Neural cell (in vitro differentiated cells): ENCODE results near the gene PRB3.

Source experiments
- EP300 ChIP-seq: fragments of 450-650 bp; conservative IDR thresholded peaks from 2 replicates; pipeline ENCODE4 v1.6.1; 2014; ENCODE audit warnings: antibody characterized with exemption, mild to moderate bottlenecking, moderate library complexity; ENCODE audit not compliant: poor library complexity, severe bottlenecking
- EZH2 ChIP-seq: fragments of 200-600, 300-800 bp; shearing (Covaris generic), sonication (generic); IDR thresholded peaks from 2 replicates; pipeline ENCODE4 v1.6.1; 2014; ENCODE audit warnings: antibody characterized with exemption, low read length, borderline replicate concordance, mild to moderate bottlenecking; ENCODE audit not compliant: insufficient read depth, poor library complexity, severe bottlenecking
- POLR2AphosphoS5 ChIP-seq: IDR thresholded peaks from 2 replicates; pipeline ENCODE4 v1.6.1; 2012
- SMC3 ChIP-seq: fragments of 450-650 bp; conservative IDR thresholded peaks from 2 replicates; pipeline ENCODE4 v1.6.1; 2014; ENCODE audit warnings: antibody characterized with exemption, mild to moderate bottlenecking, moderate library complexity; ENCODE audit not compliant: poor library complexity
- TAF1 ChIP-seq: IDR thresholded peaks from 2 replicates; pipeline ENCODE4 v1.6.1; 2012; ENCODE audit warnings: low read depth
- TF ChIP-seq, protein P1 (sequence below): fragments of 450-650 bp; IDR thresholded peaks from 2 replicates; pipeline ENCODE4 v1.5.1; 2014; ENCODE audit warnings: antibody characterized with exemption, mild to moderate bottlenecking, moderate library complexity; ENCODE audit not compliant: poor library complexity, severe bottlenecking
- TF ChIP-seq, protein P2 (sequence below): IDR thresholded peaks from 2 replicates; pipeline ENCODE4 v1.6.1; 2012; ENCODE audit warnings: borderline replicate concordance

DNA sequence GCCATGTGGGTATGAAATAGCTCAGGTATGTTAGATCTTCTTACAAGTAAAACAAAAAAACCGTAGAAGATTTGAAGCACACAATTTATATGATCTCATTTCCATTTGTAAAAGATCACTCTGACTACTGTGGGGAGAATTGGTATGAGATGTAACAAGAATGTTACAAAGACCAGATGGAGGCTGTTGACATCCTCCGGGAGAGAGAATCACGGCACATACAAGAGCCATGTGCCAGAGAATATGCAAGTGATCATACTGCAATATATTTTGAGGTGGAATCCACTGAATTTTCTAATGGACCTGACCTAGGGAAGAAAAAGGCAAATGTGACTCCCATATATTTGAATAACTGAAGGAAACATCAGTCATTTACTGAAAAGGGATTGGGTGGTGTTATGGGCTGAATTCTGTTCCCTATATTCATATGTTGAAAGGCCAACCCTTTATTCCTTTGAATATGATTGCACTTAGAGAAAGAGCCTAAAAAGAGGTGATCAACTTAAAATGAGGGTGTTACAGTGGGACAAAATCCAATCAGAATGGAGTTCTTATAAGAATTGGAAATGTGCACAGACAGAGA is 29.1 kb downstream of the PRB3 start:
- TF ChIP-seq, protein P1, sequence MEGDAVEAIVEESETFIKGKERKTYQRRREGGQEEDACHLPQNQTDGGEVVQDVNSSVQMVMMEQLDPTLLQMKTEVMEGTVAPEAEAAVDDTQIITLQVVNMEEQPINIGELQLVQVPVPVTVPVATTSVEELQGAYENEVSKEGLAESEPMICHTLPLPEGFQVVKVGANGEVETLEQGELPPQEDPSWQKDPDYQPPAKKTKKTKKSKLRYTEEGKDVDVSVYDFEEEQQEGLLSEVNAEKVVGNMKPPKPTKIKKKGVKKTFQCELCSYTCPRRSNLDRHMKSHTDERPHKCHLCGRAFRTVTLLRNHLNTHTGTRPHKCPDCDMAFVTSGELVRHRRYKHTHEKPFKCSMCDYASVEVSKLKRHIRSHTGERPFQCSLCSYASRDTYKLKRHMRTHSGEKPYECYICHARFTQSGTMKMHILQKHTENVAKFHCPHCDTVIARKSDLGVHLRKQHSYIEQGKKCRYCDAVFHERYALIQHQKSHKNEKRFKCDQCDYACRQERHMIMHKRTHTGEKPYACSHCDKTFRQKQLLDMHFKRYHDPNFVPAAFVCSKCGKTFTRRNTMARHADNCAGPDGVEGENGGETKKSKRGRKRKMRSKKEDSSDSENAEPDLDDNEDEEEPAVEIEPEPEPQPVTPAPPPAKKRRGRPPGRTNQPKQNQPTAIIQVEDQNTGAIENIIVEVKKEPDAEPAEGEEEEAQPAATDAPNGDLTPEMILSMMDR = no peak
- TF ChIP-seq EP300 (no peak), SMC3 (no peak), POLR2AphosphoS5 (no peak), EZH2 (no peak), TAF1 (no peak)
- TF ChIP-seq, protein P2, sequence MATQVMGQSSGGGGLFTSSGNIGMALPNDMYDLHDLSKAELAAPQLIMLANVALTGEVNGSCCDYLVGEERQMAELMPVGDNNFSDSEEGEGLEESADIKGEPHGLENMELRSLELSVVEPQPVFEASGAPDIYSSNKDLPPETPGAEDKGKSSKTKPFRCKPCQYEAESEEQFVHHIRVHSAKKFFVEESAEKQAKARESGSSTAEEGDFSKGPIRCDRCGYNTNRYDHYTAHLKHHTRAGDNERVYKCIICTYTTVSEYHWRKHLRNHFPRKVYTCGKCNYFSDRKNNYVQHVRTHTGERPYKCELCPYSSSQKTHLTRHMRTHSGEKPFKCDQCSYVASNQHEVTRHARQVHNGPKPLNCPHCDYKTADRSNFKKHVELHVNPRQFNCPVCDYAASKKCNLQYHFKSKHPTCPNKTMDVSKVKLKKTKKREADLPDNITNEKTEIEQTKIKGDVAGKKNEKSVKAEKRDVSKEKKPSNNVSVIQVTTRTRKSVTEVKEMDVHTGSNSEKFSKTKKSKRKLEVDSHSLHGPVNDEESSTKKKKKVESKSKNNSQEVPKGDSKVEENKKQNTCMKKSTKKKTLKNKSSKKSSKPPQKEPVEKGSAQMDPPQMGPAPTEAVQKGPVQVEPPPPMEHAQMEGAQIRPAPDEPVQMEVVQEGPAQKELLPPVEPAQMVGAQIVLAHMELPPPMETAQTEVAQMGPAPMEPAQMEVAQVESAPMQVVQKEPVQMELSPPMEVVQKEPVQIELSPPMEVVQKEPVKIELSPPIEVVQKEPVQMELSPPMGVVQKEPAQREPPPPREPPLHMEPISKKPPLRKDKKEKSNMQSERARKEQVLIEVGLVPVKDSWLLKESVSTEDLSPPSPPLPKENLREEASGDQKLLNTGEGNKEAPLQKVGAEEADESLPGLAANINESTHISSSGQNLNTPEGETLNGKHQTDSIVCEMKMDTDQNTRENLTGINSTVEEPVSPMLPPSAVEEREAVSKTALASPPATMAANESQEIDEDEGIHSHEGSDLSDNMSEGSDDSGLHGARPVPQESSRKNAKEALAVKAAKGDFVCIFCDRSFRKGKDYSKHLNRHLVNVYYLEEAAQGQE = no peak
